ENCODE results near the gene GDE1. TPM values are rescaled to one million over a fixed set of nuclear protein-coding genes. Genes with fewer than 3 reads are reported as not detected.

Gene GDE1
- polyA plus RNA-seq, 3 donors, result 60.0 to 67.8 (median 62.7) TPM

DNA sequence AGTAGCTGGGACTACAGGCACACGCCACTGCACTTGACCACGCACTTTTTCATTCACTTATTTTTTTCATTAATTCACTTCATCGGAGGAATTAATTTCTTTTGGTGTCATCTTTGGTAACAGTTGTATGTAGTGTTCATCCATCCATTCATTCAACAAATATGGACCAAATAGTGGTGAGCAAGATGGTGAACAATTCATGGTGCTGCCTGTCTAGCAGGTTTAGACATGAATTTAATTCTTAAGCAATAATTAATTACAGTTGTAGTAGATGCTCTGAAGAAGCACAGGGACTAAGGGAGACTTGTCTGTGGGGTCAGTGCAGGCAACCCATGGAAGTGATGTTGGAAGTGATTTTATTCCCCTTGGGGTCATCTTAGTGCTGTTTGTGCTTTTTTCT, 22.4 kb downstream of the GDE1 start:
- no peak for DNase-seq

DNA sequence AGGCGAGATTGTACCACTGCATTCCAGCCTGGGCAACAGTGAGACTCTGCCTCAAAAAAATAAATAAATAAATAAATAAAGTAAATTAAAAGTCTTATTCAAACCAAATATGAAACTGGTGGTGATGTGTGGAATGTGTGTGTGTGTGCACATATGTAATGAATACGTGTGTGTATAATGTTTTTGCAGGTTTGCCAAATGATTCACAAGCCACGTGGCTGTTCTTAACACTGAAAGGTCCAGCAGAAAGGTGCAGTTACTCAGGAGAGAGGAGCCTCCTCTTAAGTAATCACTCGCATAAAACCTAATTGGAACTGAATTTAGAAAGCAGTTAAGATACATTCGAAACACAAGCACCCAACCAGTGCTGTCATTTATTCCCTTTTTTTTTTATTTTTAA, 22.9 kb downstream of the GDE1 start:
- DNase-seq, result no peak

DNA sequence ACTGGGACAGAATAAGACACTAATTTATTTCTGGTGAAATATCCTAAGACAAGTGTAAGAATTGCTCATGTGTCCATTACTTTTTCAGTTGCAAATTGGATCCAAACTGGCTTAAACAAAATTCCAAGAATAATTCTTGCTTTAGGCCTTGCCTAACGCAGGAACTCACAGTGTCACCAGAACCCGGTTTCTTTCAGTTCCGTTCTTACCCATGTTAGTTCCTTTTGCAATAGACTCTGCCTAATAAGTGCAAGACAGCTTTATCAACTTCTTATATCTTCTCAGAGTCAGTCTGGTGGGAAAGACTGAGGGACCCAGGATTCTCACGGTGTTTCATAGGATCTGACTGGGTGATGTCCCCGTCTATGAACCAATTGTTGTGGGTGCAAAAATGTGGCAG, 24.7 kb downstream of the GDE1 start:
- DNase-seq, result no peak

DNA sequence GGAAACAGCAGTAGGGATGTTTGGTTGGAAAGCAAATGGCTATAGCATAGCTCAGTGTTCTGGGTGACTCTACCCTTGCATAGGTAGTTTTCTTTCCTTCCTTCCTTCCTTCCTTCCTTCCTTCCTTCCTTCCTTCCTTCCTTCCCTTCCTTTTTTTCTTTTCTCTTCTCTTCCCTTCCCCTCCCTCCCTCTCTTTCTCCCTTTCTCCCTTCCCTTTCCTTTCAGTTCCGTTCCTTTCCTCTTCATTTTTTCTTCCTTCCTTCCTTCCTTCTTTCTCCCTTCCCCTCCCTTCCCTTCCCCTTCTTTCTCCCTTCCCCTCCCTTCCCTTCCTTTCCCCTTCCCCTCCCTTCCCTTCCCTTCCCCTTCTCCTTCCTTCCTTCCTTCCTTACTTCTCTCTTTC, 31.3 kb downstream of the GDE1 start:
- no peak for DNase-seq

DNA sequence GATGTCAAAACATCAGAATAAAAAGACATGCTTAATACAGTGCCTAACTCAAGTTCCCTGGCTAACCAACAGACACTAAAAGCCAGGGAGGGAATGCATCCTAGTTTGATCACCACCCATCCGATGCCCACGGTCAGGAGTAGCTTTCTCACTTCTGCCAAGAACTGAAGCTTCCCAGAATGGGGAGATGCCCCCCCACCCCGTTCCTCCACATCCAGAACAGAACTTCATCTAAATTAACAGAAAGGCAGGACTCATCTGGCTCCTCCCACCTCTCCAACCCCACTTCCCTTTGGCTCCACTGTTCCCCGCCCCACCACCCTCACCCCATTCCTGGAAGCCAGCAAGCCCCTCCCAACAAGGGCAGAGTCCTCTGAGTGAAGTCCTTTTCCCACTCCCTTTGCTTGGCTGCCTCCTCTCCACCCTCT, 33.7 kb downstream of the GDE1 start:
- DNase-seq, result no peak

- no peak for DNase-seq
Observed at GRCh38 chr16:19486750-19487325, 35.1 kb downstream of the GDE1 start.

DNA sequence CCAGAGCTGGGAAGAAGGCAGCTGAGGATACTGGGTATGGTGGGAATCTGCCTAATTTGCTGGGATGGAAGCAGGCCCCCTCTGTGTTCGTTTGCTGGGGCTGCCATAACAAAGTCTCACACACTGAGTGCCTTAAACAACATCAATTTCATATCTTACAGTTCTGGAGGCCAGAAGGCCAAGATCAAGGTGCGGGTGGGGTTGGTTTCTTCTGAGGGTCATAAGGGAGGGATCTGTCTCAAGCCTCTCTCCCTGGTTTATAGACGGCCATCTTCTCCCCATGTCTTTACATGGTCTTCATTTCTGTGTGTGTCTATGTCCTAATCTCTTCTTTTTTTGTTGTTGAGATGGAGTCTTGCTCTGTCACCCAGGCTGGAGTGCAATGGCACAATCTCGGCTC, 35.8 kb downstream of the GDE1 start:
- no peak for DNase-seq

DNA sequence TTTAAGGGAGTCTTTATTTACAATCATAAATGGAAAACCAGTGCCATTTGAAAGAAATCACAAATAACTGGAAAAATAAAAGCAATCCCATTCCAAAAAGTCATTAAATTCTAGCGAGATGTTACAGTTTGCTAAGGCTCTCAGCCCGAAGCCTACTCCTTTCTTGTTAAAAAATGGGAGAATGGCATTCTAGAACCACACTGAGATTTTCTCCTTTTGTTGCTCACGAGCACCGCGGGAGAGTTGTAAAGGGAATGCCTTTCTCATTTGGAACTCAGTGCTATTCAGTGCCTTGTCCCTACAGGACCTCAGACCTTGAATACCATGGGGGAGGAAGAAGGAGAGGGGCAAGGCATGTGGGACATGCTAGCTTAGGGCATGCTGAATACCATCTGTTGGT, 36.3 kb downstream of the GDE1 start:
- DNase-seq, result no peak

DNA sequence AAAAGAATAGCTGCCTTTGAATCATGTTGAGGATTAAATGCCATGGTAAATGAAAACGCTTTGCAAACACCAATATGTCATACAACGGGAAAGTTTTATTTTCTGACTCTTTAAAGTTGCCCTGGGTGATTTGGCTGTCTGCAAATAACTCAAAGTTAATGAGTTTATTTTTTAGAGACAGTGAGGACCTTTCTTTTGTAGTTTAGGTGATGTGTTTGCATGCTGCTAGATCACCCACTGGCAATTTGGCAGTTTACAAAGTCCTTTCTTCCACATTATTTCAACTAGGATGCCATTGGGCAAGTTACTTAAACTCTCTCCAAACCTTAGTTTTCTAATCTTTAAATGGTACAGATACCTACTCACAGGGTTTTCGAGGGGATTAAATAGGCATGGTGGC, 37.8 kb downstream of the GDE1 start:
- DNase-seq, result no peak

DNA sequence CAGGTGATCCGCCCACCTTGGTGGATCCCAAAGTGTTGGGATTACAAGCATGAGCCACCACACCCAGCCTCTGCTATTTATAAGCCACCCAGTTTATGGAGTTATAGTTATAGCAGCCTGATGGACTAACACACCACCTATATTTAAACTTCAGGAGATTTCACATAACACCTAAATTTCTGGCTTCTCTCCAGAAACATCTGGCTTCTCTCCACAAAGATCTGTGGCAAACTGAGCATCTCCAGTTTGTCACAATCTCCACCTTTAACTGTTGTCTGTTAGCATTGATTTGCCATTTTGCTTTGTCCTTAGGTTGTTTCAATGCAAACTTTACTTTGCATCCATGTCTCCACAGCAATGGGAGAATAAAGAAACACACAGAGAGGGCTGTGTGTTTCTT, 39.6 kb downstream of the GDE1 start:
- no peak for DNase-seq

GRCh38 chr16:19481769-19482168, 40.1 kb downstream of the GDE1 start:
- no peak for DNase-seq

DNA sequence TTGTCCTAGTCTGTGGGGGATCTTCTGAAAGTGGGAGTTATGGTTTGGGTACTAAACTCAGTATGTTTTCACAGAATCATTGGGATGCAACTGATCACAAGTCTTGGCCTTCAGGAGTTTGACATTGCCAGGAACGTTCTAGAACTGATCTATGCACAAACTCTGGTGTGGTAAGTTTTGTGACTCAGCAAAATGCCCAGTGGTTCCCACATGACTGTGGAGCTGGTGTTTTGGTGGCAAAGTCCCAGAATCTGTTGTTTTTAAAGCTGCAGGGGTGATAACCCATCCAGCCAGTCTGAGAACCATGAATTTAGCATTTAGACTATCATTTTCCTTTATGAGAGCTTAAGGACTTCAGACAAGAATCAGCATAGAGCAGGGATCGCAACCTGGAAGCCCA, 40.6 kb downstream of the GDE1 start:
- DNase-seq, result no peak

- no peak for DNase-seq
Observed at GRCh38 chr16:19479302-19479721, 42.6 kb downstream of the GDE1 start.

DNA sequence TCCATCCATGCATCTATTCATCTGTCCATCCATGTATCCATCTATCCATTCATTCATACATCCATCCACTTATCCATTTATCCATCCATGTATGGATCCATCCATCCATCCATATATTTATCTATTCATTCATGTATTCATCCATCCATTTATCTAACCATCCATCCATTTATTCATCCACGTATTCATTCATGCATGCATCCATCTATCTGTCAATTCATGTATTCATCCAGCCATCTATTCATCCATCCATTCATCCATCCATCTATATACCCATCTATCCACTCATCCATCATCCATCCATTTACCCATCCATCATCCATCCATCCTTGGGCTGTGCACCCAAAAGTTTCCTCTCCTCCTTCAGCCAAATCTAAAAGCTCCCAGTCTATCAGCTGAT, 43.4 kb downstream of the GDE1 start:
- DNase-seq, result no peak

GRCh38 chr16:19474617-19475016, 47.3 kb downstream of the GDE1 start:
- no peak for DNase-seq

- DNase-seq, result no peak
Observed at GRCh38 chr16:19472482-19472881, 49.4 kb downstream of the GDE1 start.

- DNase-seq, result no peak
Observed at GRCh38 chr16:19468300-19468699, 53.6 kb downstream of the GDE1 start.

DNA sequence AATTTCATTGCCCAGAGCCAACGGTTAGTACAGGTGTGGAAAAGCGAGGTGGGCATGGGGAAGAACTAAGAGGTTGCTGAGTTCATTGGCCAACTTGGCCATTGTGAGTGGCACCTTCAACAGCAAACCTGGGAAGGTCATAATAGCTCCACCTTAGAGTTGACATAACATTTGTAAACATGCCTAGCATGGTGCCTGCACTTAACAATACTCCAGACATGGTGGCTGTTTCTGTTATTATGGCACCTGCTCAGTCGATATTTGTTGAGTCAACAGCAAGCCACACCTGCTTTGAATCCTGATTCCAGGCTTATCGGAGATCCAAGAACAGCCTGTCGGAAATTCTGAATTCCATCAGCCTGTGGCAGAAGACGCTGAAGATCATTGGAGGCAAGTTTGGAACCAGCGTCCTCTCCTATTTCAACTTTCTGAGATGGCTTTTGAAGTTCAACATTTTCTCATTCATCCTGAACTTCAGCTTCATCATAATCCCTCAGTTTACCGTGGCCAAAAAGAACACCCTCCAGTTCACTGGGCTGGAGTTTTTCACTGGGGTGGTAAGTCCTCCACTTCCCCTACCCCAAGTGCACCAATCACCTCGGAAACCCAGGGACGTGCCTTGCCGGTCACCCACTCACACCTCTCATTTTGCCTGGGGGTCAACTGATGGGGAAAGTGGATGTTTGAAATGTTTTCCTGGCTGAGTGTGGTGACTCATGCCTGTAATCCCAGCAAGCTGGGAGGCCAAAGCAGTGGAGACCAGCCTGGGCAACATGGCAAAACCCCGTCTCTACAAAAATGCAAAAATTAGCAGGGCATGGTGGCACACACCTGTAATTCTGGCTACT, 58.2 kb downstream of the GDE1 start:
- no peak for DNase-seq

GRCh38 chr16:19460397-19460796, 61.5 kb downstream of the GDE1 start:
- no peak for DNase-seq

GRCh38 chr16:19458722-19459379, 63.0 kb downstream of the GDE1 start:
- DNase-seq, result no peak

All from renal pelvis (tissue), 4 donors.